ENCODE measurements around the gene TAF4B. TPM values are rescaled to one million over a fixed set of nuclear protein-coding genes. Genes with fewer than 3 reads are reported as not detected.

The TAF4B gene
- total RNA-seq, 4 donors from 2014 or later, result 6.7 to 28.2 (median 11.9) TPM

DNA sequence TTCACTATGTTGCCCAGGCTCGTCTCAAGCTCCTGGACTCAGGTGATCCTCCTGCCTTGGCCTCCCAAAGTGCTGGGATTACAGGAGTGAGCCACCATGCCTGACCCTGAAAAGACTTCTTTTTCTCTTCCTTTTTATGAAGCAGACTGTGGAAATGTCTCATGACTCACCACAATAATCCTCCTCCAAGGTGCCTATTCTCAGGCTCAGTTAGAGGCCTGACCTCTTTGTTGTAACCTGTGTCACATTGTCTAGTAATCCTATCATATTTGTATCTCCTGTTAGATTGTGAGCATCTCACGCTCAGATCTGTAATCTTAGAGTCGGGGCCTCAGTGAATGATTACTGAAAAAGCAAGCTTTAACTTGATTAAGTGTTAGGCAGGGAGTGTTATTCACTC lies 18.3 kb upstream of the TAF4B start:
- Histone ChIP-seq H3K27me3 (no peaks in the 10 kb centered on the region), H3K9me3 (no peaks in the 10 kb centered on the region), H3K4me1 (no peaks in the 10 kb centered on the region), H3K36me3 (no peaks in the 10 kb centered on the region), H3K4me3 (no peak overlapping the region), H3K27ac (no peak overlapping the region)
- TF ChIP-seq, protein P1, sequence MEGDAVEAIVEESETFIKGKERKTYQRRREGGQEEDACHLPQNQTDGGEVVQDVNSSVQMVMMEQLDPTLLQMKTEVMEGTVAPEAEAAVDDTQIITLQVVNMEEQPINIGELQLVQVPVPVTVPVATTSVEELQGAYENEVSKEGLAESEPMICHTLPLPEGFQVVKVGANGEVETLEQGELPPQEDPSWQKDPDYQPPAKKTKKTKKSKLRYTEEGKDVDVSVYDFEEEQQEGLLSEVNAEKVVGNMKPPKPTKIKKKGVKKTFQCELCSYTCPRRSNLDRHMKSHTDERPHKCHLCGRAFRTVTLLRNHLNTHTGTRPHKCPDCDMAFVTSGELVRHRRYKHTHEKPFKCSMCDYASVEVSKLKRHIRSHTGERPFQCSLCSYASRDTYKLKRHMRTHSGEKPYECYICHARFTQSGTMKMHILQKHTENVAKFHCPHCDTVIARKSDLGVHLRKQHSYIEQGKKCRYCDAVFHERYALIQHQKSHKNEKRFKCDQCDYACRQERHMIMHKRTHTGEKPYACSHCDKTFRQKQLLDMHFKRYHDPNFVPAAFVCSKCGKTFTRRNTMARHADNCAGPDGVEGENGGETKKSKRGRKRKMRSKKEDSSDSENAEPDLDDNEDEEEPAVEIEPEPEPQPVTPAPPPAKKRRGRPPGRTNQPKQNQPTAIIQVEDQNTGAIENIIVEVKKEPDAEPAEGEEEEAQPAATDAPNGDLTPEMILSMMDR (IDR thresholded peaks at IDR 0.05), result no peak
- no peak for TF ChIP-seq POLR2A (IDR thresholded peaks at IDR 0.05)
- intact Hi-C loops (cut with DNase I; ENCODE audit: low total_unique reads), result no loop called here
- no peak for DNase-seq

DNA sequence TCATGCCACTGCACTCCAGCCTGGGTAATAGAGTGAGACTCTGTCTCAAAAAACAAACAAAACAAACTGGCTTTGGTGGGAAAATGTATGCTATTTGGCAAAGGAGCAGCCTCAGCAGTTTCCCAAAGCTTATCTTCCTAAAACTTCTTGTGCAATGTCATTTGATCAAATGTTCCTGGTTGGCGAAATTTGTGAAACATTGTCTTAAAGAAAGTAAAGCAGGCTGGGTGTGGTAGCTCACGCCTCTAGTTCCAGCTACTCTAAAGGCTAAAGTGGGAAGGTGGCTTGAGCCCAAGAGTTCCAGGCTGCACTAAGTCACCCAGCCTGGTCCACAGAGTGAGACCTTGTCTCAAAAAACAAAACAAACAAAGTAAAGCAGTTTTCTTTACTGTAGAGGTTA lies 17.3 kb upstream of the TAF4B start:
- Histone ChIP-seq H3K9me3 (no peaks in the 10 kb centered on the region), H3K27me3 (no peaks in the 10 kb centered on the region), H3K36me3 (no peaks in the 10 kb centered on the region), H3K27ac (no peak overlapping the region), H3K4me1 (no peaks in the 10 kb centered on the region), H3K4me3 (no peak overlapping the region)
- no peak for DNase-seq
- intact Hi-C loops (cut with DNase I; ENCODE audit: low total_unique reads), result no loop called here
- TF ChIP-seq, protein P1 (IDR thresholded peaks at IDR 0.05), result no peak
- TF ChIP-seq POLR2A (IDR thresholded peaks at IDR 0.05), result no peak

DNA sequence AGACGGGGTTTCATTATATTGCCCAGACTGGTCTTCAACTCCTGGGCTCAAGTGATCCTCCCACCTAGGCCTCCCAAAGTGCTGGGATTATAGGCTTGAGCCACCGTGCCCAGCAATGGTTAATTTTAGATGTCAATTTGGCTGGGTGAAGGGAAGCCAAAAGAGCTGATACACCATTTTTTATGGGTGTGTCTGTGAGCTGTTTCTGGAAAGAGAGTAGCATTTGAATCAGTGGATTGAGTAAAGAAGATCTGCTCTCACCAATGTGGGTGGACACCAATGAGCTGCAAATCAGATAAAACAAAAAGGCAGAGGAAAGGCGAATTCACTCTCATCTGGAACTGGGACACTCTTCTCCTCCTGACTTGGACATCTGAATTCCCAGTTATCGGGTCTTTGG lies 16.1 kb upstream of the TAF4B start:
- Histone ChIP-seq H3K27me3 (no peaks in the 10 kb centered on the region), H3K36me3 (no peaks in the 10 kb centered on the region), H3K27ac (no peak overlapping the region), H3K4me3 (no peak overlapping the region), H3K9me3 (no peaks in the 10 kb centered on the region), H3K4me1 (no peaks in the 10 kb centered on the region)
- intact Hi-C loops (cut with DNase I; ENCODE audit: low total_unique reads), result no loop called here
- DNase-seq, result no peak
- no peak for TF ChIP-seq POLR2A (IDR thresholded peaks at IDR 0.05)
- TF ChIP-seq, protein P1 (IDR thresholded peaks at IDR 0.05), result no peak

DNA sequence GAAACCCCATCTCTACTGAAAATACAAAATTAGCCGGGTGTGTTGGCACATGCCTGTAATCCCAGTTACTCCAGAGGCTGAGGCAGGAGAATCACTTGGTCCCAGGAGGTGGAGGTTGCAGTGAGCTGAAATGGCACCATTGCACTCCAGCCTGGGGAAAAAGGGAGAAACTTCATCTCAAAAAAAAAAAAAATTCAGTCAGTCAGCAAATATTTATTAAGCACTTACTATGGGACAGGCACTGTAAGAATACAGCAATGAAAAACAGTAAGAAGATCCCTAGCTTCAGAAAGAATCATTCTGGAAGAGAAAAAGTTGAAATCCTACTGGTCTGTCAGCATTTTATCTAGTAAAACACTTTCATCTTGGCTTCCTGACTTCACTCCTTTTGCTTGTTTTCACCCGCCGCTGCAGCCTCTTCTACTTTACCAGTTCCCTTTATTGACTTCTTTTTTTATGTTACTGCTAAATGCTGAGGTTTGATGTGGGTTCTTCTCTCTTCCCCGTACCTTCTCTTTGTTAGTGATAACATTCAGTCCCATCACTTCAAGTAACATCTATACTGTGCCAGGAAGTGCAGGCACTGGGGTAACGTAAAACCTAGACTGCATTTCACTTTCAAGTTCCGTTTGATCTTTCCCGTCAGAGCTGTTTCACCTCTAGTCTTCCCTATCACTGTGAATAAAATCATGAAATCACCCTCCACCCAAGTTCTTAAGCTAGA lies 10.8 kb upstream of the TAF4B start:
- Histone ChIP-seq H3K4me1 (no peaks in the 10 kb centered on the region), H3K27ac (no peak overlapping the region), H3K27me3 (no peaks in the 10 kb centered on the region), H3K36me3 (no peaks in the 10 kb centered on the region), H3K9me3 (no peaks in the 10 kb centered on the region), H3K4me3 (no peak overlapping the region)
- intact Hi-C loops (cut with DNase I; ENCODE audit: low total_unique reads), result no loop called here
- TF ChIP-seq POLR2A (IDR thresholded peaks at IDR 0.05), result no peak
- TF ChIP-seq, protein P1 (IDR thresholded peaks at IDR 0.05), result no peak
- DNase-seq, result no peak

DNA sequence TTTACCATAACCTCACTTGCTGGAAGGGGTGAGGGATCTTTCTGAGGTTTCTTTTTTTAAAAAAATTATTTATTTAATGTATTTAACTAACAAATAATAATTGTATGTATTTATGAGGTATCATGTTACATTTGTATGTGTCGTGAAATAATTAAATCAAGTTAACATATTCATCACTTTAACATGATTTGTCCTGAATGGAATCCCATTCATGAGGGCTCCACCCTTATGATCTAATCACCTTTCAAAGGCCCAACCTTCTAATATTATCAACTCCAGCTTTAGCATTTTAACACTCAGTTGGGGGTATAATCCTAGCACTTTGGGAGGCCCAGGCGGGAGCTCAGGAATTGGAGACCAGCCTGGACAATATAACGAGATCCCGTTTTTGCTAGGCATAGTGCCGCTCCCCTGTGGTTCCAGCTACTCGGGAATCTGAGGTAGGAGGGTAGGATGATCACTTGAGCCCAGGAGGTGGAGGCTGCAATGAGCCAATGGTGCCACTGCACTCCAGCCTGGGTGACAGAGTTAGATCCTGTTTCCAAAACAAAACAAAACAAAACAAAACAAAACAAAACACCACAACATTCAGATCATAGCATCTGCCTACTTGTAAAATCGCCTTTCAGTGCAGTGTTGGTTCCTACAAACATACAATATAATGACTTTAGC lies 1.1 kb upstream of the TAF4B start:
- no peaks in the 10 kb centered on the region for H3K27me3 ChIP-seq
- H3K4me3 ChIP-seq, result no peak overlapping the region
- H3K4me1 ChIP-seq, result peaks cover 0 to 7% of the 10 kb centered on the region in 2 donors
- no peaks in the 10 kb centered on the region for H3K9me3 ChIP-seq
- intact Hi-C loops (cut with DNase I; ENCODE audit: low total_unique reads), result no loop called here
- DNase-seq, result no peak
- TF ChIP-seq, protein P1 (IDR thresholded peaks at IDR 0.05), result no peak
- TF ChIP-seq POLR2A (IDR thresholded peaks at IDR 0.05), result no peak
- no peaks in the 10 kb centered on the region for H3K36me3 ChIP-seq
- no peak overlapping the region for H3K27ac ChIP-seq
